GM12873 (cell line): Measurements from ENCODE around the gene PDILT.

Source experiments
- CTCF ChIP-seq: IDR thresholded peaks from 2 replicates; pipeline ENCODE4 v1.5.1; 2012; ENCODE audit warnings: low read depth, mild to moderate bottlenecking, moderate library complexity, low read length, control low read depth; ENCODE audit not compliant: insufficient read depth; ENCODE audit errors: missing control alignments

Gene PDILT

GRCh38 chr16:20397468-20398074 lies 7.0 kb downstream of the PDILT start:
- TF ChIP-seq CTCF, result no peak

GRCh38 chr16:20396846-20397467 lies 7.6 kb downstream of the PDILT start:
- no peak for TF ChIP-seq CTCF

GRCh38 chr16:20395946-20396345 lies 8.6 kb downstream of the PDILT start:
- no peak for TF ChIP-seq CTCF

- TF ChIP-seq CTCF, result no peak
These were observed 10.5 kb downstream of the PDILT start for GRCh38 chr16:20393801-20394577.

GRCh38 chr16:20391045-20391444 lies 13.5 kb downstream of the PDILT start:
- TF ChIP-seq CTCF, result no peak

- no peak for TF ChIP-seq CTCF
These were observed 15.7 kb downstream of the PDILT start for GRCh38 chr16:20388854-20389253.

GRCh38 chr16:20387978-20388377 lies 16.6 kb downstream of the PDILT start:
- no peak for TF ChIP-seq CTCF
